Stimulated activated CD8-positive, alpha-beta memory T cell treated with anti-CD3 and anti-CD28 coated beads, Interleukin-7, amount 100 ng/mL, for 48 hours (primary cell): ENCODE measurements around the gene SP6.

ENCODE experiments used
- DNase-seq, 2 donors: peaks; one replicate each; pipeline ENCODE4 v3.0.0-alpha.2; 2020; ENCODE audit warnings: low read depth in 1 of 2; ENCODE audit errors: extremely low read depth in 1 of 2

SP6 gene

DNA sequence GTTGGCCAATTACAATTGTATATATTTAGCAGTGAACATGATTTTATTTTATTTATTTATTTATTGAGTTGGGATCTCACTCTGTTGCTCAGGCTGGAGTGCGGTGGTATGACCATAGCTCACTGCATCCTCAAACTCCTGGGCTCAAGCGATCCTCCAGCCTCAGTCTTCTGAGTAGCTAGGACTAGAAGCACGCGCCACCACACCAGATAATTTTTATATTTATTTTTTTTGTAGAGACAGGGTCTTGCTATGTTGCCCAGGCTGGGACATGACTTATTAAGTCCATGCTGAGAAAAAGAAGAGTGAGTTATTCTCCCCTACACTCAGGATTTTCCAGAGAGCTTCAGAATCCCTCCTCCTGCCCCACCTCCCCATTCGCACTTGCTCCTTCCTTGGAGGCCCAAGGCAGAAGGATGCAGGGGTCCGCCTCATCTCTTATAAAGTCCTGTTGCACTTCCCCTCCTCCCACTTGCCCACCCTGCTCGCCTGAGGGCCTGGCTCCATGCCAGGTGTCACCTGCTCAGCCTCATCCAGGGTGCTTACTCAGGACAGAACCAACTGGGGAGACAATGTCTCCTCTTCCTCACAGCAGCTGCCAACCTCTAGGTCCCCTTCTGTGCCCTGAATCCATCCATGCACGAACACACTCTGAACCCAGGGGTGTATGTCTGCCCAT is 29.0 kb upstream of the SP6 start:
- DNase-seq, result no peak

DNA sequence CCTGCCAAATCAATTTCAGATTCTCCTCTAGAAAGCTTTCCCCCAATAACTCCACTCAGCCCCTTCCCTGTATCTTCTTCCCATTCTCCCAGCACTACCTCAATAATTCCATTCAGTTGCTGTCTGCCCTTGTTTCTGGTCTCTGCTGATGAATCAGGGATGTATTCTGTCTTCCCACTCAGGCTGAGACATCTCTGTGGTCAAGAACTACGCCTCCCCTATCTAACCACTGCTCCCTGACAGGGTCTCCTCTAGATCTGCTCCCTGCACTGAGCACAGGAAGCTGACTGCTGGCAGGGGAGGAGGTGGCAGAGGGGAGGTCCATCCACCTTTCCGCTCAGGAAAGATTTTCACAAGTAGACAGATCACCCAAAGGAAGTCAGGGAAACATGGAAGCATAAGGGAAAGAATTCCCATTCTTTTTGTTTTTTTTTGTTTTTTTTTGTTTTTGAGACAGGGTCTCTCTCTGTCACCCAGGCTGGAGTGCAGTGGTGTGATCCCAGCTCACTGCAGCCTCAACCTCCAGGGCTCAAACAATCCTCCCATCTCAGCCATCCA is 28.1 kb upstream of the SP6 start:
- DNase-seq, result no peak

DNA sequence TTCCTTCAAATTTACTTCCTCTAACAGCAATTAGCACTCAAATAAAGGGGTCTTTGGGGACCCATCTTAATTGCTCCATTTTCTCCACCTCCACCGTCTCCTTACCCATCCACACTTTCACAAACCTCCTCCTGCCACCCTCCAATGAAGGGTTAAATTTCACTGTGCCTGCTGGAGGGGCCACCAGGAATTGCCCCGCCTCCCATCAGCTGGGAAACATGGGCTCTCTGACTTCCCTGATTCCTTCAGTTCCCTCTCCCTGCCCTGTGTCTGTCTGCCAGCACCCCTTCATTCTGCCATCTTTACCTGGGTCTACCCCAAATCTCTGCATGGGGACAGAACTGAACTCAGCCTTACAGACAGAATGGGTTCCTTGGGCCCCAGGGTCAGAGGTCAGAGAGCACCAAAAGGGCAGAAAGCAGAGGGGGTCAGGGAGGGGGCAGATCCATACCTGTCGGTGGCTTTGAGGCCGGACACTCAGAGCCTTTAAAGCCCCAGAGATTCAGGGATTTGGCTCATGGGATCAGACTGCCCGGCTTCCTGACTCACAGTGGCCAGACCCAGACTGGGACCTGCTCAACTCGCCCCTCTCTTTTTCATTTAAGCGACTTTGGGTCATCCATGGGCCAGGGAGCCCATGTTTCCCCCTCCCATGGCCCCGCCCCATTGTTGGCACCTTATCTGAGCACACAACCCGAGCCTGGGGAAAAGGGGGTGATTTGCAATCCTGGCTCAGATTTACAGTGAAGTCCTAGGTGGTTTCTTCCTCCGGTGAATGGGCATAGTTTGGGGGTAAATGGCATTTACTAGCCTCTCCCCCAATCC is 27.5 kb upstream of the SP6 start:
- no peak for DNase-seq

DNA sequence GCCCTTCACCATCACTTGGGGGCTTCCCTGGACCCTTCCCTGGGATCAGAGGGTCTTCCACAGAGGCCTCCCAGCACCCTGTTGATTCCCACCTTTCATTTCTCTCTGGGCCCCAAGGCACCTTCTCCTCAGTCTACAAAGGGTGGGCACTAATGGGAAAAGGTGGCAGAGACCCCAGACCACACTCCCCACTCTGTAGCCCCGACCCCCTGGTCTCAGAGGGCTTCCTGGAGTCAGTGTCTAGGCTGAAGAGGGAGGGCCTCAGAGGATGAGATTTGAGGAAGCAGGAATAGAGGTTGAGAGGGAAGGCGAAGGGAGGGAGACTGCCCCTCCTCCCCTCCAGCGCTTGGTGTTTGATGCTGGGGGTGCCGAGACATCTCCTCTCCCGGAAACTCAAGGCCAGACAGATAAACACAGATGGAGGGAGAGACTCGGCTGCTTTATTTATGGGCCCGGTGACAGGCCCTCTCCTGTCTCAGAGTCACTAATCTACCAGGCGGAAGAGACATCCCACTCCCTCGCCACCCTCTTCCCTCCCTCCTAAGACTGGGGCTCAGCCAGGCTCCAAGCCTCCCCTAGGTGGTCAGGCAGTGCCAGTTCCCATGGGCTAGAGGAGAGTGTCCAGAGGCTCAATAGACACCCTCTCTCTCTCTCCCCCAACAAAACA is 26.5 kb upstream of the SP6 start:
- DNase-seq, result no peak

DNA sequence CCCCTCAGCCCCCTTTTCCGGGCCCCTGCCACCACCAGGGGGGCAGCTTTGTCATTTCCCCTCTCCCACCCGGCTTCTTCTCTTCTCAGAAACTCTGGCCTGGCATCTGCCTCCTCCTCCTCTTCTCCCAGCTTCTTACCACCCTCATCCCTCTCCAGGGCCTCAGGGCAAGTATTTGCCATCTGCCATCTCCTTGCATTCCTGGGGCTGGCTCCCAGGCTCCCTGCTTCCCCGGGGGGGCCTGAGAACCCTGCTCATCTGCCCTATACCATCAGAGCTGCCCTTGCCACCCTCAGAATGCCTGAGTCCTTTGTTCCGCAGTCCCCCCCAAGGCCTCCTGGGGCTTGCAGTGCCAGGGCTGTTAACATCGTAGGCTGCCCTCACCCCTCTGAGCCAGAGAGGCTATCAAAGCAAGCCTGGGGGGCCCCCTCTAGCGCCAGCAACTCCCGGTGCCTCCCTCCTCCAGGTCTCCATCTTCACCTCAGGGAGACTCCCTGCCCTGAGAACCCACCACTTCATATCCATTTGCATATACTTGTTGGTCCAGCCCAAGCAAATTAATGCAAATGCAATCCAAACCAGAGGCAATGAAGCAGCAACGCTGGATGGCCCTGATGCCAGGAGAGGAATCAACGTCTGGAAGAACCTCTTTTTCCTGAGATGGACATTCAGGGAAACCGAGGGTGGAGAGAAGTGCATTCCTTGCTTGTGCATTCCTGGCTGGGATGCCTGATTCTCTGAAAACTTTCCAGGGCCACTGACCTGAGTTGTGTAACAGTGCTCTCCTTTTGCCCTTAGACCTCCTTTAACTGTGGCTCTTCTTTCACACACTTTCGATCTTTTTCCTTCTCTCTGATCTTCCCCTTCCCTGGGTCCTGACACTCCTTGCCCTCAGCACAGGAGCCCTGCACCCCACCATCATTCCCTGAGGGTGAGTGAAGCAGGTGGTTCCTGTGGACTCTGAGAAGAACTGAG is 24.3 kb upstream of the SP6 start:
- DNase-seq, result no peak

DNA sequence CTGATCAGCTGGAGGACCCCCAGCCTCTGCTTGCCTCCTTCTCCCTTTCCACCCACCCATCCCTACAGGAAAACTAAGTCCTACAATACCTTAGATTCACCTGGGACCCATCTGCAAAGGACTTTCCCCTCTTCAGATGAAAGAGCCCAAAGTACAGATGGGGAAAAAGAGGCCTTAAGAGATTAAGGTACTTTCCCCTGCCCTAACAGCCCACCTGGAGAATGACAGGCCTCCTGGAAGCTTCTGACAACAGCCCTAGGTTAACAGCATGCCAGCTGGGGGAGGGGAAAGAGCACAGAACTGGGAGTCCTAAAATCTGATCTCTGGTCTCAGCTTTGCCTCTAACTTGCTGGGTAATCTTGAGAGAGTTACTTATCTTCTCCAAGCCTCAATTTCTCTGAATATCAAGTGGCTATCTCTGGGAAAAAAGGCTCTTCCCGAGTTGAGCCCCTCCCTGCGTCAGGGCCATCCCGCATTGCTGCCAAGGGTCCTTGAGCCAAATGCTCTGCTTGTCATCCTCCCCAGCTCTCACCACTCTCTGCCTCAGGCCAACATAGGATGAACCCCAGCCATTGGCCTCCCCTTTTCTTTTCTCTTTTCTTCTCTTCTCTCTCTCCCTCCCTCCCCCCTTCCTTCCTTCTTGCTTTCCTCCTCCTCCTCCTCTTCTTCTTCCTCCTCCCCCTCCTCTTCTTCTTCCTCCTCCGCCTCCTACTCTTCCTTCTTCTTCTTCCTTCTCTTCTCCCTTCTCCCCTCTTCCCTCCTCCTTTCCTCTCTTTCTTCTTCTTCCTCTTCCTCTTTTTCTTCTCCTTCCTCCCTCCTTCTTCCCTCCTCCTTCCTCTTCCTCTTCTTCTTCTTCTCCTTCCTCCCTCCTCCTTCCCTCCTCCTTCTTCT is 22.5 kb upstream of the SP6 start:
- no peak for DNase-seq

DNA sequence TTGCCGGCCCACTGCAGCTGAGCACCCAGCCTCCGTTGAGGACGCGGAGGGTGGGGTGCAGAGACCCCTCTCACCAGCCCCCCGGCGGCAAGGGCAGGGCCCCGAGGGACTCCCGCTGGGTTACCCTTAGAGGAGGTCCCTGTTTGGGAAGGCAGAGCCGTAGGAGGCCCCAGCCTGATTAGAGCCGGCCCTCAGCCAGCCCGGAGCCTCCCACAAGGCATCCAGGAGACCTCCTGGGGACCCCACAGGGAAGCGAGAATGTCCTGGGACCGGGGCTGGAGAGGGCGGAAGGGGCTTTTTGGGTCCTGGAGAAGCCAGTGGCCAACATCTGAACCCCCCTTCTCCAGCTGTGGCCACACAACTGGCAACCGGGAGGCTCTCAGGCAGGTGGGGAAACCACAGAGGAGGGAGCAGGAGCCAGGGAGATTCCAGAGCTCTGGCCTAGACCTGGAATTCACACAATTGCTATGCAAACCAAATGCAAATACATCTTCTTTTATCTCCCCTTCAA is 21.7 kb upstream of the SP6 start:
- no peak for DNase-seq

DNA sequence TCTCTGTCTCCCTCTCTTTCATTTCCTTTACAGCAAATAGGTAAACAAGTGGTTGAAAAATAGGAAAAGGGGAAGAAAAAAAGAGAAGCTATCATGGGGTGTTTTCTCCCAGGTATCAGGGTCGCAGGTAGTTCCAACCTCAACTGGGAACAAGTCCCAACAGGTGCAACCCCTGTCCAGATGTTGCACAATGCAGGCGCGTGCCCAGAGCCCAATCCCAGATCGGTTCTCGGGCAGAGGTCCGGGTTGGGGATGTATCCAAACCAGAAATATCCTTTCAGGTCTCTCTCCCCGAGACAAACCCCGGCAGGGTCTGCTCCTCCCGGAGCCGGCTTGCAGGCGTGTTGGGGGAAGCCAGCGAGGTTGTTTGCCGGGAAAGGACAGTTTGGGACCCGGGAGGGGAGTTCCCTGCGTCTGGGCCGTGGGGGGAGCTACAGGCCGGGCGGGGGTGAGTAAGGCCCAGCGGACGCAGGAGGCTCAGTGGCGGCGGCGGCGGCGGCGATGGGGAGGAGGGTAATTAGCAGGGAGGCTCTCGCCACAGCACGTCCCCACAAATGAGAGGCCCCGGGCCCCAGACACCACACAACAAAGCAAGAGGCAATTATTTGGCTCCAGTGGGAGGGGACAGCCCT is 21.2 kb upstream of the SP6 start:
- DNase-seq, result no peak

DNA sequence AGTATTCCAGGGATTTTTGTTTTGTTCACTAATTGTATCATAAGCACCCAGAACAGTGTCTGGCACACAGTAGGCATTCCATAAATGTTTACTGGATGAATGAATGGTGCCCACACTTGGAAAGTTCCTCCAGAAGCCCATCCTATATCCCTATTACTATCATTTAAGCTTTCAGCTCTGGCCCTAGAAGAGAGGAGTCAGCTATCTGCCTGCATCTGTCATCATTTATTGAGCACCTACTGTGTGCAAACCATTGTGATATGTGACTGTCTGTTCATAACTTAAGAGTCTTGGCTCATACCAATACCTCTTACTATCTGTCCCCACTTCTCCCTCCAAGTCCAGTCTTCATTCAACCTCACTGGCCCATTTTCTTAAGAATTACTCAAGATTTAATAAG is 20.1 kb upstream of the SP6 start:
- no peak for DNase-seq

DNA sequence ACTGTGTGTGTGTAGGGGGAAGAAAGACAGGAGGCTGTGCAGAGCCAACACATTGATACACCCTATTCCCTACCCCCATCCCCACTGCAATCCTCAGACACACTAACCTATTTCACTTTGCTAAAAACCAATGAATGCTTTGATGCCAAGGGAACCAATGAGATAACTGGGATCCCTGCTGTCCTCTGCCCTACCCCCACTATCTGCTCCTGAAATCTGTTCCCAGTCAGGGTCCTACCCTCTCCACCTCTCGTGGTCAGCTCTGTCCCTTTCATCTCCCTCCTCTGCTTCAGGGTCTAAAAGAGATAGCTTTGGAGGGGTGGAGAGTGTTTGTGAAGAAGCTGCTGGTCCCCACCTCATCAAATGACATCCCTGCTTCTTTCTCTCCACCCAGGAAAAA is 19.1 kb upstream of the SP6 start:
- no peak for DNase-seq

DNA sequence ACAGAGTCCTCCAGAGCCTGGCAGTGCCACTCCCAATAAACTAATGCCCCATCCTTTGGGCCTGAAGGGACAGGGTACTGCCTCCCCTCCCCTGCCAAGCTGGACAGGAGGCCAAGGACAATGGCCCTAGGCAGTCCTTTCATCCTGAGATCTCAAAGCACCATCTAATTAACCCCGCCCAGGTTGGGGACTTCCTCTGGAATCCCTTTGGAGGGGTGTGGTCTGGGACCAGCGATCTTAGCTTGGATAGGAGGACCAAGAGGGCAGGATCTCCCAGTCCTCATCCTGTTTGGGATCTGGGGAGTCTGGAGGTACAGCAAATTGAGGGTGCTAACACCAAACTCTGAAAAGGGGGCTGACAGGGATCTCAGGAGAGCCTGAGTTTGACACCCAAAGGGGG is 18.2 kb upstream of the SP6 start:
- DNase-seq, result no peak

DNA sequence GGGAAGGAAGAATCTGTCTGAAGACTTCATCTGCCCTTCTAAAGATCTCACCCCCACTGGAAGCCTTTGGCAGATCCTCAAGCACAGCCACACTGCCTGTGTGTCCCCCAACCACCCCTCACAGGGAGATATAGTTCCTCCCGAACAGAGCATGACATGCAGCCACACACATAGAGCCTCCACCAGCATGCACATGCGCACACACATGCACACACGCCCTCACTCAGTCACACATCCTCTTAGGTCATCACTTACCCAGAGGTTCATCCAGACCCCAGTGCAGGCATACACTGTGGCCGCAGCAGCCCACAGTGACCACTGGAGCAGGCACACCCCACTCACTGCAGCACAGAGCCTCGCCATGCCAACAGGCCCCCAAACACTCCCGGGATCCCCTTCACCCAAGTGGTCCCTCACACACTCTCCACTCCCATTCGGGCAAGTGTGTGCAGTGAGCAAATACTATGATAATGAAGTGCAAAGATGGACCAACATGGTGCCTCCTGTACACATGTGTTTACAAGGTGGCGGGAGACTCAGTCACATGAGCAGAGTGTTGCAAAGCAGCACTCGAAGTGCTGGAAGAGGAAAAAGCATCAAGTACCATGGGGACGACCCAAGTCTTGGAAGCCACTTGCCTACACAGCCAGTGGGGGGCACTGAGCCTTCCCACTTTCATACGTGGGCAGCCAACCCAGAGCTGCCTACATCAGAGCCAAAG is 17.0 kb upstream of the SP6 start:
- DNase-seq, result no peak

DNA sequence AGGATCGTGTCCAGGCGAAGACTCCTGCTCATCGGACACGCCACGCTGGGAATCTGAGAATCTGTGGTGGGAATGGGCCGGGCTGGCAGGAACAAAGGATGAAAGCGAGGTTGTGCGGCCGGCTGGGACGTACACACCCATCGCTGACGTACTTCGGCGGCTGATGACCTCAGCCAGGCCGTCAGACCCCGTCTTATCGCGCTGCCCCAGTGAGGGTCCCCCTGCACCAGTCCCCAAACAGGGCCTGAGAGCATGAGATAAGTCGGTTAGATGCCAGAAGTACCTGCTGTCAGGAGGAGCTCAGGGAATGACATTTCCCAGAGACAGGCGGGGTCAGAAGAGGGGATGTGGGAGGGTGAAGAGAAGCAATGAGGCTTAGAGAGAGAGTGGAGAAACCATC is 16.0 kb upstream of the SP6 start:
- no peak for DNase-seq

DNA sequence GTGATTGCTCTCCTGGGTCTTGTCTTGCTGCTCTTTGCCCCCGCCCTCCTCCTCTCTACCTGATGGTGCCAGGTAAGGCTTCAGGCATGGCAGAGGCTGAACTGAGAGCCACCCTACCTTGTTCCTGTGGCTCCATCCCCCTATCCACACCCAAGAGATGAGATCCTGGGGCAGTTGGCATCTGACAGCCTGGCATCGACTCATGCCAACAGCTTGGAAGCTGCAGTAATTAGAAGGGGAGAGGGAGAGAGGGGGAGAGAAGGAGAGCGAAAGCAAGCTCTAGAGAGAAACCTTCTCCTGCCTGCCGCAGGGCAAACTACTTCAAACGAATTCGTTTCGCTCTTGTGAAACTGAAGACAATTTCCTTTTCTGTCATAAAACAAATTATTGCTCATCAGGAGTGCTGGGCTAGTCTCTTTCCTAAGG is 13.8 kb upstream of the SP6 start:
- DNase-seq, result no peak

DNA sequence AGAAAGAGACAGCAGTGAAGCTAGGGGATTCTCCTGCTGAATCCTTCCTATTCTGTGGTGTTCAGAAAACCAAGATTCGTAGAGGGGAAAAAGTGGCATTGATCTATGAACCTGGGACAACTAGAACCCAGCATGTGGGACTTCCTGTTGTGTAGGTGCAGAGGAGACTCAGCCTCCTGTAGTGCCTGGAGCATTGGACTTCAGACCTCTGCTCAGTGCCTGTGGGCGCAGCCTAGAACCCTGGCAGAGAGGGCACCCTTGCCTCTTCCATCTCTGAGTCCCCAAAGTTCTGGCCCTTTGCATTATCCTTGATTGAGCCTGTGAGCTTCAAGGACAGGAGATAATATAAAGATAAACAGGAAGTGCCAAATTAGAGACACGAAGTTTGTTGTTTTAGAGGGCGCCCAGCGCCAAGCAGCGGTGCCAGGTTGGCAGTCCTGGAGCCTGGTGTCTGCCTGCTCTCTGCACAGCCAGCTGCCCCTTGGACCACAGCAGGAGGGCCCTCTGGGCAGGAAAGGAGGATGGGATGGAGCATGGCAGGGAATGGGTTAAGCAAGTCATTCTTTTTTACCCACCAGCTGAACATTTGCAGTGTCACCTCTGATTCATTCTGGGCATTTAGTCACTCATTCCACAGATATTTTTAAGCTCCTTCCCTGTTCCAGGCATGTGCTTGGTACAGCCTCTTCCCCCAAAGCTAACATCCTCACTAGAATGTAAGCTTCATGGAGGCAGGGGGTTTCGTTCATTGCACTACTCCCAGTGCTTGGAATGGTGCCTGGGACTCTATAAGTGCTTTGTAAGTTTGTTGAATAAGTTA is 11.9 kb upstream of the SP6 start:
- no peak for DNase-seq

DNA sequence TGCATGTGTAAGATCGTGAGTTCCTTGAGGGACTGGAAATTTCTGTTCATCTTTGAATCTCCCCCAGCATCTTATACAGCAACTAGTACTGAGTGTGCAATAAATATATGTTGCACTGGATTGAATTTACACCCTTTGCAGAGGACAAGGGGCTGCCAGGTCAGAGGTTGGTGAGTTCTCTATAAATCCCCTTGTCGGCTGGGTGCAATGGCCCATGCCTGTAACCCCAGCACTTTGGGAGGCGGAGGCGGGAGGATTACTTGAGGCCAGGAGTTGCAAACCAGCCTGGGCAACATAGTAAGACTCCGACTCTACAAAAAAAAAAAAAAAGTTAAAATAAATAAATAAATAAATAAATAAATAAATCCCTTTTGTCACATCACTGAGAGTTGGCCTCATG is 9.4 kb upstream of the SP6 start:
- no peak for DNase-seq
